Measurements from ENCODE around the gene CDON.
A peak's percentile ranks its signal among the peaks of the same experiment; 100 is the strongest.

The CDON gene

GRCh38 chr11:125942771-125943428 lies 119.8 kb downstream of the CDON start:
- DNase-seq = no peak

- peak; percentile 25 for DNase-seq
Measured at GRCh38 chr11:125941619-125942611, 120.8 kb downstream of the CDON start.

- DNase-seq = no peak
Measured at GRCh38 chr11:125941267-125941618, 121.4 kb downstream of the CDON start.

GRCh38 chr11:125940145-125940544 lies 122.5 kb downstream of the CDON start:
- no peak for DNase-seq

GRCh38 chr11:125939081-125939521 lies 123.6 kb downstream of the CDON start:
- peak; percentile 3 for DNase-seq

GRCh38 chr11:125938418-125938817 lies 124.2 kb downstream of the CDON start:
- no peak for DNase-seq

GRCh38 chr11:125935618-125936199 lies 127.0 kb downstream of the CDON start:
- DNase-seq = no peak

- DNase-seq = no peak
Measured at GRCh38 chr11:125935056-125935455, 127.6 kb downstream of the CDON start.

GRCh38 chr11:125934473-125934872 lies 128.2 kb downstream of the CDON start:
- no peak for DNase-seq

- DNase-seq = no peak
Measured at GRCh38 chr11:125933030-125933813, 129.4 kb downstream of the CDON start.

- DNase-seq = no peak
Measured at GRCh38 chr11:125932301-125932700, 130.4 kb downstream of the CDON start.

- DNase-seq = no peak
Measured at GRCh38 chr11:125931668-125932067, 131.0 kb downstream of the CDON start.

GRCh38 chr11:125931116-125931515 lies 131.6 kb downstream of the CDON start:
- DNase-seq = no peak

- no peak for DNase-seq
Measured at GRCh38 chr11:125930076-125930450, 132.6 kb downstream of the CDON start.

- no peak for DNase-seq
Measured at GRCh38 chr11:125929445-125930075, 133.1 kb downstream of the CDON start.

GRCh38 chr11:125926682-125927081 lies 136.0 kb downstream of the CDON start:
- no peak for DNase-seq

GRCh38 chr11:125925804-125926203 lies 136.9 kb downstream of the CDON start:
- no peak for DNase-seq

GRCh38 chr11:125925247-125925740 lies 137.4 kb downstream of the CDON start:
- no peak for DNase-seq

GRCh38 chr11:125924384-125925007 lies 138.2 kb downstream of the CDON start:
- DNase-seq = no peak

- DNase-seq = no peak
Measured at GRCh38 chr11:125923633-125924032, 139.0 kb downstream of the CDON start.

GRCh38 chr11:125923012-125923579 lies 139.6 kb downstream of the CDON start:
- peak; percentile 26 for DNase-seq

Measured in NCI-H748 treated with DMSO at 0.1 percent for 48 hours (cell line).